Neural progenitor cell (in vitro differentiated cells): ENCODE measurements around the gene PRKAG2. TPM values are rescaled to one million over a fixed set of nuclear protein-coding genes. Genes with fewer than 3 reads are reported as not detected.

ENCODE experiments used
- DNase-seq: peaks from one replicate; pipeline ENCODE4 v3.0.0-alpha.2; 2016; ENCODE audit warnings: low spot score
- H2AFZ ChIP-seq: fragments of 200-600 bp; sonication (generic); replicated peaks from 2 replicates; pipeline ENCODE4 v1.6.1; 2016; ENCODE audit warnings: antibody characterized with exemption
- H3F3A ChIP-seq: fragments of 200-600 bp; sonication (generic); 2 replicates; pipeline ENCODE4 v1.6.1; 2016; ENCODE audit warnings: antibody characterized with exemption, low read depth
- H3K27ac ChIP-seq: fragments of 200-600 bp; sonication (generic); 2 replicates; pipeline ENCODE4 v1.5.1; 2016; ENCODE audit warnings: mild to moderate bottlenecking
- H3K27me3 ChIP-seq: fragments of 200-600 bp; sonication (generic); 2 replicates; pipeline ENCODE4 v1.6.1; 2016; ENCODE audit warnings: mild to moderate bottlenecking, moderate library complexity
- H3K36me3 ChIP-seq: fragments of 200-600 bp; sonication (generic); 2 replicates; pipeline ENCODE4 v1.5.1; 2016
- H3K4me1 ChIP-seq: fragments of 200-600 bp; sonication (generic); 2 replicates; pipeline ENCODE4 v1.6.1; 2016; ENCODE audit warnings: mixed run types
- H3K4me2 ChIP-seq: fragments of 200-600 bp; sonication (generic); 2 replicates; pipeline ENCODE4 v1.6.1; 2016
- H3K4me3 ChIP-seq: fragments of 200-600 bp; sonication (generic); 2 replicates; pipeline ENCODE4 v1.5.1; 2016
- H3K79me2 ChIP-seq: fragments of 200-600 bp; sonication (generic); 2 replicates; pipeline ENCODE4 v1.6.1; 2016; ENCODE audit warnings: low read depth
- H3K9ac ChIP-seq: fragments of 200-600 bp; sonication (generic); 2 replicates; pipeline ENCODE4 v1.6.1; 2016
- H3K9me3 ChIP-seq: fragments of 200-600 bp; sonication (generic); 2 replicates; pipeline ENCODE4 v1.5.1; 2016; ENCODE audit warnings: low read depth
- H4K20me1 ChIP-seq: fragments of 200-600 bp; sonication (generic); 2 replicates; pipeline ENCODE4 v1.6.1; 2016; ENCODE audit warnings: low read depth
- H3K27ac Mint-ChIP-seq: 3 replicates; pipeline ENCODE4 v1.8.0; 2021; ENCODE audit warnings: mixed read lengths
- H3K27me3 Mint-ChIP-seq: 2 replicates; pipeline ENCODE4 v1.8.0; 2022; ENCODE audit warnings: low read depth, mild to moderate bottlenecking, inconsistent platforms, moderate library complexity, mixed read lengths; ENCODE audit not compliant: insufficient read depth
- H3K36me3 Mint-ChIP-seq: 3 replicates; pipeline ENCODE4 v1.8.0; 2021; ENCODE audit warnings: mixed read lengths
- H3K4me1 Mint-ChIP-seq: 3 replicates; pipeline ENCODE4 v1.8.0; 2021; ENCODE audit warnings: mixed read lengths
- H3K4me3 Mint-ChIP-seq: 3 replicates; pipeline ENCODE4 v1.8.0; 2021; ENCODE audit warnings: mild to moderate bottlenecking, moderate library complexity, mixed read lengths
- H3K9me3 Mint-ChIP-seq: 3 replicates; pipeline ENCODE4 v1.8.0; 2020; ENCODE audit warnings: mixed read lengths
- EZH2 ChIP-seq: fragments of 200-600 bp; sonication (generic); IDR thresholded peaks from 2 replicates; pipeline ENCODE4 v1.6.1; 2017; ENCODE audit warnings: antibody characterized with exemption, mild to moderate bottlenecking, moderate library complexity
- EZH2phosphoT487 ChIP-seq: fragments of 200-600 bp; sonication (generic); IDR thresholded peaks from 2 replicates; pipeline ENCODE4 v1.6.1; 2017; ENCODE audit warnings: antibody characterized with exemption
- total RNA-seq: library from RNA; depleted of rRNA; stranded (reverse); fragments of >200 nt; gene quantifications from 2 replicates; pipeline ENCODE4 v1.2.3, GENCODE V29; 2015; ENCODE audit warnings: low replicate concordance
- TF ChIP-seq, protein P1 (sequence below): fragments of 200-600 bp; sonication (generic); IDR thresholded peaks from 2 replicates; pipeline ENCODE4 v1.5.1; 2017; ENCODE audit warnings: antibody characterized with exemption, mild to moderate bottlenecking

PRKAG2 gene
- total RNA-seq, 1 donor from 2014 or later = 11.4 TPM

DNA sequence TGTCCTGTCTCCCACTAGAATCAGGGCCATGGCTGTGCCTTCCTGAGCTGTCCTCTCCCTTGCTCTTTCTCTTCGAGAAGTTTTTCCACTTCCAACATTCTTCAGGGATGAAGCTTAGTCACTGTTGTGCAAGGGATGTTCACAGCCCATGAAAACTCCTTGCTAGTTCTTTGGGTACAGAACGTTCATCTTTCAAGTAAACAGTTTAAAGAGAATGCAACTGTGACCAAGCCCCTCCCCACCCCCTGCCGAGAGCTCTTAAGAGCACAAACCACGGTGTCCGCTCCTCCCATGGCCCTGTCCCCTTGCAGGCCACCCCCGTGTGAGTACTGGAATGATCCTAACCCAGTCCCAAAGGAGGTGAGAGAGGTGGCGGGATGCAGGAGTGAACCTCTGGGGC lies 196.1 kb downstream of the PRKAG2 start:
- no peaks in the 10 kb centered on the region for H4K20me1 ChIP-seq
- H3K4me3 ChIP-seq = no peak overlapping the region
- no peak overlapping the region for H2AFZ ChIP-seq
- TF ChIP-seq EZH2phosphoT487 (no peak), EZH2 (no peak)
- TF ChIP-seq, protein P1, sequence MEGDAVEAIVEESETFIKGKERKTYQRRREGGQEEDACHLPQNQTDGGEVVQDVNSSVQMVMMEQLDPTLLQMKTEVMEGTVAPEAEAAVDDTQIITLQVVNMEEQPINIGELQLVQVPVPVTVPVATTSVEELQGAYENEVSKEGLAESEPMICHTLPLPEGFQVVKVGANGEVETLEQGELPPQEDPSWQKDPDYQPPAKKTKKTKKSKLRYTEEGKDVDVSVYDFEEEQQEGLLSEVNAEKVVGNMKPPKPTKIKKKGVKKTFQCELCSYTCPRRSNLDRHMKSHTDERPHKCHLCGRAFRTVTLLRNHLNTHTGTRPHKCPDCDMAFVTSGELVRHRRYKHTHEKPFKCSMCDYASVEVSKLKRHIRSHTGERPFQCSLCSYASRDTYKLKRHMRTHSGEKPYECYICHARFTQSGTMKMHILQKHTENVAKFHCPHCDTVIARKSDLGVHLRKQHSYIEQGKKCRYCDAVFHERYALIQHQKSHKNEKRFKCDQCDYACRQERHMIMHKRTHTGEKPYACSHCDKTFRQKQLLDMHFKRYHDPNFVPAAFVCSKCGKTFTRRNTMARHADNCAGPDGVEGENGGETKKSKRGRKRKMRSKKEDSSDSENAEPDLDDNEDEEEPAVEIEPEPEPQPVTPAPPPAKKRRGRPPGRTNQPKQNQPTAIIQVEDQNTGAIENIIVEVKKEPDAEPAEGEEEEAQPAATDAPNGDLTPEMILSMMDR = no peak
- peaks cover 2% of the 10 kb centered on the region for H3K27me3 Mint-ChIP-seq
- no peaks in the 10 kb centered on the region for H3K9me3 Mint-ChIP-seq
- peaks cover 1% of the 10 kb centered on the region for H3K4me1 Mint-ChIP-seq
- no peaks in the 10 kb centered on the region for H3K79me2 ChIP-seq
- no peaks in the 10 kb centered on the region for H3K27me3 ChIP-seq
- H3K9me3 ChIP-seq = no peaks in the 10 kb centered on the region
- no peaks in the 10 kb centered on the region for H3K36me3 Mint-ChIP-seq
- no peak for DNase-seq
- H3K27ac Mint-ChIP-seq = no peak overlapping the region
- no peaks in the 10 kb centered on the region for H3K4me1 ChIP-seq
- H3K4me3 Mint-ChIP-seq = no peak overlapping the region
- H3K4me2 ChIP-seq = no peak overlapping the region
- H3F3A ChIP-seq = no peaks in the 10 kb centered on the region
- no peaks in the 10 kb centered on the region for H3K36me3 ChIP-seq
- no peak overlapping the region for H3K9ac ChIP-seq
- H3K27ac ChIP-seq = no peak overlapping the region

DNA sequence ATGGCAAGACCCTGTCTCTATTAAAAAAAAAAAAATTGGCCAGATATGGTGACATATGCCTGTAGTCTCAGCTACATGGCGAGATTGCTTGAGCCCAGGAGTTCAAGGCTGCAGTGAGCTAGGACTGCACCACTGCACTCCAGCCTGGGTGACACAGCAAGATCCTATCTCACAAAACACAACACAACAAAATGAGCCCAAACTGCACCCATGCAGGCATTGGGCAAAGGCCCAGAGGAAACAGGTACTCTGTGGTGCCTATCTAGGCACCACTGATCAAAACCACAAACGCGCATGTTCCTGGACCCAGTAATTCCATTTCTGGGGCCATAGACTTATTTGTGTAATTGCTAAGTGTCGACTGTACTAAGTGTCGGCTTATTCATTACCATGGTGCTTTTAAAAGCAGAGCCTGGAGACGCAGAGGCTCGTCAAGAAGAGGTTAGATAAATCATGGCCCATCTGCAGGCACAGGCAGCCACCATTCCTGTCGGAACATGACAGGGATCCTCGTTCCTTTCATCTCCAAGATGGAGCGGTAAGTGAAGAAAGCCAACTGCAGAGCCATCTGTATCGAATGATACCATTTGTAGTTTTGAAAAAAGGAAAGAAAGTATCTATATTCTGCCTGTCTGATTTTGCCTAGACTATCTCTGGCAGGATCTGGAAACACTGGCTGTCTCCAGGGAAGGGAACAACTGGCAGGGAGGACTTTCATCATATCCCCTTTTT lies 196.9 kb downstream of the PRKAG2 start:
- H2AFZ ChIP-seq = no peak overlapping the region
- no peak for DNase-seq
- Mint-ChIP-seq H3K27ac (no peak overlapping the region), H3K36me3 (no peaks in the 10 kb centered on the region), H3K9me3 (no peaks in the 10 kb centered on the region), H3K4me1 (no peaks in the 10 kb centered on the region), H3K4me3 (no peak overlapping the region), H3K27me3 (peaks cover 2% of the 10 kb centered on the region)
- H3K9ac ChIP-seq = no peak overlapping the region
- no peak overlapping the region for H3K27ac ChIP-seq
- H3F3A ChIP-seq = no peaks in the 10 kb centered on the region
- H3K9me3 ChIP-seq = no peaks in the 10 kb centered on the region
- H3K4me3 ChIP-seq = no peak overlapping the region
- H3K4me2 ChIP-seq = no peak overlapping the region
- H4K20me1 ChIP-seq = no peaks in the 10 kb centered on the region
- no peaks in the 10 kb centered on the region for H3K4me1 ChIP-seq
- no peaks in the 10 kb centered on the region for H3K36me3 ChIP-seq
- no peaks in the 10 kb centered on the region for H3K79me2 ChIP-seq
- TF ChIP-seq EZH2 (no peak), EZH2phosphoT487 (no peak)
- TF ChIP-seq, protein P1 = no peak
- H3K27me3 ChIP-seq = no peaks in the 10 kb centered on the region

DNA sequence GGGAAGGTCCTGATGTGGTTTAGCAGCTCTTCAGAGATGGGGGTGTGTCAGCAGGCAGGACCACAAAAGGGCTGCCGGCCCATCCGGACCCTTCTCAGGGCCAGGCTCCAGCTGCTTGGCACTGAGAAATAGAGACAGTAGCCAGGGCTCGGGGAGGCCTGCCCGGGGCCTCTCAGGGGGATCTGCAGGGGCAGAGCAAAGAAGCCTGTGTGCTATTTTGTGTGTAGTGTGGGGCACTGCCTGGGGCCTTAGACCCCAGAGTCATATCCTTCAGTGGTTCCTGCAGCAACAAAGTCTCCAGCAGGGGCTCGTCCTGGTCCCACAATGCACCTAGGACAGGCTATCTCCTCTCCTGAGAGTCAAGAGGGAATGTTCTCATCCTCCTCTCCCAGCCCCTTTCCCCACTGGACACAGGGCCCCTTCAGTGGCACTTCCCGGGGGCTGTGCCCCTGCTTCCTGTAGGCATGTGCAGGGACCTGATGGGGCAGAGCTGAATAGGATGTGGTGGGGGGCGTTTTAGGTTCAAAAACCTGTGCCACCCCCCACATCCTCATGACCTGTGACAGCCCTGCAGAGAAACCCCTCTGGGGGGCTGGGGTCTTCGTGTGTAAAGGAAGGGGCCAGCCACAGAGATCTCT lies 197.7 kb downstream of the PRKAG2 start:
- DNase-seq = no peak
- Mint-ChIP-seq H3K9me3 (no peaks in the 10 kb centered on the region), H3K27me3 (peaks cover 2% of the 10 kb centered on the region), H3K4me3 (no peak overlapping the region), H3K27ac (no peak overlapping the region), H3K4me1 (no peaks in the 10 kb centered on the region), H3K36me3 (no peaks in the 10 kb centered on the region)
- H3K4me2 ChIP-seq = no peak overlapping the region
- TF ChIP-seq, protein P1 = no peak
- TF ChIP-seq EZH2 = no peak
- H3K4me1 ChIP-seq = no peaks in the 10 kb centered on the region
- no peaks in the 10 kb centered on the region for H3K9me3 ChIP-seq
- H3K36me3 ChIP-seq = no peaks in the 10 kb centered on the region
- no peak overlapping the region for H3K4me3 ChIP-seq
- no peaks in the 10 kb centered on the region for H3K79me2 ChIP-seq
- no peaks in the 10 kb centered on the region for H4K20me1 ChIP-seq
- no peaks in the 10 kb centered on the region for H3K27me3 ChIP-seq
- no peaks in the 10 kb centered on the region for H3F3A ChIP-seq
- H2AFZ ChIP-seq = no peak overlapping the region
- H3K9ac ChIP-seq = no peak overlapping the region
- no peak overlapping the region for H3K27ac ChIP-seq
